ENCODE measurements around the gene KIF27.
"Not testable (repeated sequence)": the region's sequence is repeated elsewhere in the genome, so short reads cannot be mapped to it uniquely, and the experiment has no call there.

KIF27 gene

DNA sequence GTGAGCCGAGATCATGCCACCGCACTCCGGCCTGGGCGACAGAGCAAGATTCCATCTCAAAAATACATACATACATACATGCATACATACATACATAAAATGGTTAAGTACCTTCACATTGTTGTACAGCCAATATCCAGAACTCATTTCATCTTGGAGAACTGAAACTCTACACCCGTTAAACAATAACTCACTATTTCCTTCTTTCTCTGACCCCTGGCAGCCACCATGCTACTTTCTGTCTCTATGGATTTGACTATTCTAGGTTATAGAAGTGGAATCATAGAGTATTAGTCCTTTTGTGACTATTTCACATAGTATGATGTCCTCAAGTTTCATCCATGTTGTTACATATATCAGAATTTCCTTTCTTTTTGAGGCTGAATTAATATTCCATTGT is 9.6 kb upstream of the KIF27 start:
- no peak for DNase-seq (ENCODE audit: low read depth)

DNA sequence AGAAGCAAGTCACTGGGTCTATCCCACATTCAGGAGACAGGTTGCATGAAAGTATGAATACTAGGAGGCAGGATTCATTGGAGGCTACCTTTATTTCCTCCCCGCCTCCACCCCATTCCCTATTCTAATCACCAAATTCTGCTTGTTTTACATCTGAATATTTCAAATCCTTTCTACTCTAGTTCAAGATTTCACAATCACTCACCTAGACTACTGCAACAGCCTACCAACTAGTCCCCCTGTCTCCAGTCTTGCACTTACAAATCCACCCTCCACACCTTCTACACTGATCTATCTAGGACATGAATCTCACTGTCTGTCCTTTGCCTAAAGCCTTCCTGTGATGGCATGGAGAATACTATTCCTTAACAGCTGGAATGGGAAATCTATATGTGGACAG is 6.4 kb upstream of the KIF27 start:
- no peak for DNase-seq (ENCODE audit: low read depth)

DNA sequence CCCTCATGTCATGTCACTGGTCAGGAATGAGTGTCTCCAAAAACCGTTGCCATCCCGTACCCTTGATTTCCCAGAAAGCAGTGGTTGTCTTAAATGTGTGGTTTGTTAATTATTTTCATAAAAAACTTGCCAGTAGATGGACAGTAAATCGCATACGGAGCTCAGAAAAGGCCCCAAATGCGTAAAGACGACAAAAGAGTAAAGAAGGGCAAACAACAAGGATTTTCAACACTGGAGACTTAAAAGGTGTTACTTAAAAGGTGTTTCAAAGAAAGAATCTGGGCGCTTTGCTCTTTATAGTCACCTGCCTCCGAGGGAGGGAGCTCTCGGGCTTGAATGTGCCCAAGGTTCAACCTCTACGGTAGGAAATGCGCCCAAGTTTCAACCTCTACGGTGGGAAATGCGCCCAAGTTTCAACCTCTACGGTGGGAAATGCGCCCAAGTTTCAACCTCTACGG is 734 bp downstream of the KIF27 start:
- DNase-seq (ENCODE audit: low read depth), result no peak

DNA sequence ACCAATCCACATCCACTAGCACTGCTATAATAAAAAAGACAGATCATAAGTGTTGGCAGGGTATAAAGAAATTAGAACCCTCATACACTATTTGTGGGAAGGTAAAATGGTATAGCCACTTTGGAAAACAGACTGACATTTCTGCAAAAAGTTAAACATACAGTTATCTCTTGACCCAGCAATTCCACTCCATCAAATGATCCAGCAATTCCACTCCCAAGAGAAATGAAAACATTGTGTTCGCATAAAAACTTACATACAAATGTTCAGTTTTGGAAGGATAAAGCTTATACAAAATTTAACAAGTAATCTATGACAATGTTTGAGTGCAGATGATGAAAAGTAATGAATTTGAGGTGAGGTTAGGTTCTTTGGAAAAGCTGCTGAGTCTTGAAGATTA is 2.1 kb downstream of the KIF27 start:
- no peak for DNase-seq (ENCODE audit: low read depth)

DNA sequence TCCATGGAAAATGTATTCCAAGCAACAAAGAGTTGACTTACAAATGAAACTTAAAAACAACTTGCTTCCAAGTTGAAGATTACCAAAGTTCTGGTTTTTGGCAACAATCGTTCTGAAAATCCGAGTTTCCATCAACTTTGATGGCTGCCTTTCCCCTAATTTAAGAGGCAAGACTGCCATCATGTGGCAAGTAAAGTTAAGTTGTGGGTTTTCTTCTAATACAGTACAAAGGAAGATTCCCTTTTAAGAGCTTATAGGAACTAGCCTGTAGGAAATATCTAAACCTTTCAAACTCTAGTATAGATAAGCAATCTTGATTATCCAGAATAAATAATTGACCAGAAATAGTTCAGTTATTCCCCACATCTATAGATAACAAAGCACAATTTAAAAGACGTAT is 9.0 kb downstream of the KIF27 start:
- not testable (repeated sequence) for DNase-seq (ENCODE audit: low read depth)

DNA sequence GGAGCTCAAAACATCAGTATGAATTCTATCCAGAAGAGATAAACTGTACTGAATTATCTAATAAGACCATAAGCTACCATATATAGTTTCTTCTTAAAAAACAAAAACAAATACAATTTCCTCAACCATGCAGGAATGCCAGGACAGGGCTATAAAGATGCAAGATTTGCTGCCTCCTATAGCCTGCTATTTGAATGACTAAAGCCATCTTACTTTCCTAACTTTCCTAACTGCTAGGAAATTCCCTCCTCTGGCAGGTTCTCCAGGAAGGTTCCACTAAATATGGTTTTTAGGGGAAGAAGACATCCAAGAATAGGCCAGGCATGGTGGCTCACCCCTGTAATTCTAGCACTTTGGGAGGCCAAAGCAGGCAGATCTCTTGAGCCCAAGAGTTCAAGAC is 15.1 kb downstream of the KIF27 start:
- DNase-seq (ENCODE audit: low read depth), result no peak

DNA sequence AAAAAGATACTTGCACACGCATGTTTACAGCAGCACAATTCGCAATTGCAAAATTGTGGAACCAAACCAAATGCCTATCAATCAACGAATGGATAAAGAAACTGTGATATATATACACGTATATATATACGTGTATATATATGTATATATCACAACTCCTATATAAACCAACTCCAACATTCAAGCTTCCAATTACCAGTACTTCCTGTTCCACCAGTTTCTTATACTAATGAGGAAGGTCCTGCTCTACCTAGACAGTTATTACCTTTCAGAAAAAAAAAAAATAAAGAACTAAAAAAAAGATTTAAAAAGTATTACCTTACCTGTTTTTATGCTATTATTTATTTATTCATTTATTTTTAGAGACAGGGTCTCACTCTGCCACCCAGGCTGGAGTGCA is 20.6 kb downstream of the KIF27 start:
- DNase-seq (ENCODE audit: low read depth), result not testable (repeated sequence)

DNA sequence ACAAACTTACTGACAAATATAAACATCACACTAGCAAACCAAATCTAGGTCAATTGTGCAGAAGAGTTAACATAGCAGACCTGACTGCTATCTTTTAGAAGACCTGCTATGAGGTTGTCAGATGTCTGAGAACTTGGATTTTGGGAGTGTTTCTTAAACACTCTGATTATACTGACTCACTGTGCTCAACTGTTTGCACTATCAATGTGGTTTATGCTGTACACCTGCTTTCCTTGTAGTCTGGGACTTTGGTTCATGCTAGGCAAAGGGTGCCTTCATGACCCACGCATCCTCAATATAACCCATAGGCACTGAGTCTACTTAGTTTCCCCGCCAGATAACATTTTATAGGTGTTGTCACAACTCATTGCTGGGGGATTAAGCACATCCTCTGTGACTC is 26.9 kb downstream of the KIF27 start:
- not testable (repeated sequence) for DNase-seq (ENCODE audit: low read depth)

DNA sequence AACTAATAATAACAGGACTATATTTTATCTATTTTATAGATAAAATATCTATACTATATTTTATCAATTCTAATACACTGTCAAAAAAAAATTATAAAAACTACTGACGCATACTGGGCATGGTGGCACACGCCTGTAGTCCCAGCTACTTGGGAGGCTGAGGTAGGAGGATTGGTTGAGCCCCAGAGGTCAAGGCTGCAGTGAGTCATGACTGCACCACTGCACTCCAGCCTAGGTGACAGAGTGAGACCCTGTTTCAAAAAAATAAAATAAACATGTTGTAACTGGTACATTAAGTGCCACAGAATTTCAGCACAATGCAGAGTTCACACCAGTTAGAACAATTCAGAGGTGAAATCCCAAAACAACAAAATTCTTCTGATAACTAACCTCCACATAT is 34.7 kb downstream of the KIF27 start:
- DNase-seq (ENCODE audit: low read depth), result not testable (repeated sequence)

DNA sequence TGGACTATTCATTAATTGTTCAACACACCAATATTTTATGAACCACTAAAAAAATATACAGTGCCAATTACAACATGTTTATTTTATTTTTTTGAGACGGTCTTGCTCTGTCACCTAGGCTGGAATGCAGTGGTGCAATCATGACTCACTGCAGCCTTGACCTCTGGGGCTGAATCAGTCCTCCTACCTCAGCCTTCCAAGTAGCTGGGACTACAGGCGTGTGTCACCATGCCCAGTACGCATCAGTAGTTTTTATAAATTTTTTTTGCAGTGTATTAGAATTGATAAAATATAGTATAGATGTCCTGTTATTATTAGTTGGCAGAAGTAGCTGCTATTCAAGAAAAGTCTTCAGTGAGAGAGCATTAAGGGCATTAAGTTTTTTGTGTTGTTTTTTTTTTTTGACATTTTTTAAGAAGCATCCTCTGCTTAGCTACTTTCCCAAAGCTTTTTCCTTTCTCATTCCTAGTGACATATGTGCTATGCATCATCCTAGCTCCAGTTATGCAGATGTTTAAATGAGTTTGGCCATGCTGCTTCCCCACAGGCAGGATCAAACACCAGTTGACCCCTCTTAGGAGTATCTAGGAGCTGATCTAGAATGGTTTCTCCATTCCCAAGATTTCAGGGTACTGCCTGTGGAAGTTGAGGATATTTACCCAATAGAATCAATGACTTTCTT is 35.5 kb downstream of the KIF27 start:
- DNase-seq (ENCODE audit: low read depth), result not testable (repeated sequence)

DNA sequence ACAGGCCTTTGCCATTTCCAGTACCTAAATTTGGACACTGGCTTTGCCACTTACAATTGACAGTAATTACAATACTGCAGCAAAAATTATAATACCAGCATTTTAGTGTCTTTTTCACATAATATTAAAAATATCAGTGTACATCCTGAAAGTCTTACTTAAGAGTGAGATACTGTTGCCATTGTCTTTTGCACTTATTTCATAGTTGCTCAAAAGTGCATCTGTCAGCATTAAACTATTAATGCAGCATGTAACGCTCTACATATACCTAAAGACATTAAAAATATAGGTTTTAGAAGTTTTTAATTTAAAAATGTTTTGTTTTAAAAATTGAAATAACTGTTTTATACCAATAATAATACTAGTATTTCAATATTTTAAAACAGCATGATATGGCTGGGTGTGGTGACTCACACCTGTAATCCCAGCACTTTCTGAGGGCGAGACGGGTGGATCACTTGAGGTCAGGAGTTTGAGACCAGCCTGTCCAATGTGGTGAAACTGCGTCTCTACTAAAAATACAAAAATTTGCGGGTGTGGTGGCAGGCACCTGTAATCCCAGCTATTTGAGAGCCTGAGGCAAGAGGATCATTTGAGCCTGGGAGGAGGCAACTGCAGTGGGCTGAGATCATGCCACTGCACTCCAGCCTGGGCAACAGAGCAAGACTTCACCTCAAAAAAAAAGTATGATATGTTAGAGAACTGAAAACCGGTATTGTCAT is 39.4 kb downstream of the KIF27 start:
- DNase-seq (ENCODE audit: low read depth), result not testable (repeated sequence)

DNA sequence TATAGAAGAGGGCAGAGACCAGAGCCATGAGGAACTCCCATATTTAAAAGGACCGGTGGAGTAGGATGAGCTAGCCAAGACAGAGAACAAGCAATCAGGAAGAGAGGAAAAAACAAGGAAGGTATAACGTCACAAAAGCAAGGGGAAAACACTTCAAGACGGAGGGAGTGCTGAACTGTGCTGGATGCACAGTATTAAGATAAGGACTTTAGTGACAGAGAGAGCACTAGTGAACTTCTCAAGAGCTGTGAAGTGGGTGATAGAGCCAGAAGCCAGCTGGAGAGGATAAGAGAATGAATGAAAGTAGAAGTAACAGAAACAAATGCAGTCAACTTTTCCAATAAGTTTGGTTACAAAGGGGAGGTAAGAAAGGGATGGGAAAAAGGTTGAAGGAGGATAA is 45.7 kb downstream of the KIF27 start:
- DNase-seq (ENCODE audit: low read depth), result not testable (repeated sequence)

DNA sequence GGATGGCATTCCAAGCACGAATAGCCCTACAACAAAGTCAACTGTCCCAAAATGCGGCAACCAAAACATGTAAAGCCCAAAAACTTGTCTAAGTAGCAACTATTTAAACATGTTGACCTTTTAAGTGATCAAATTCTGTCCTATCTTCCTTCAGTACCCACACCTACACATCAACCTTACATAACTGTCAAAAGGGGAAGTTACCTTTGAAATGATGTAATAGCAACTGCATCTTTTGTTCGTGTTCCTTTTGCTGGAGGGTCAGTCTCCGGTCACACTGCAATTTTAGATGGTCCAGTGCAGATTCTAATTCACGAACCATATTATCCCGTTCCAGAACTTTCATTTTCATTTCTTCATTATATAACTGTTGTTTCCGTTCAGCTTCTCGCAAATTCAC is 71.3 kb downstream of the KIF27 start:
- not testable (repeated sequence) for DNase-seq (ENCODE audit: low read depth)

DNA sequence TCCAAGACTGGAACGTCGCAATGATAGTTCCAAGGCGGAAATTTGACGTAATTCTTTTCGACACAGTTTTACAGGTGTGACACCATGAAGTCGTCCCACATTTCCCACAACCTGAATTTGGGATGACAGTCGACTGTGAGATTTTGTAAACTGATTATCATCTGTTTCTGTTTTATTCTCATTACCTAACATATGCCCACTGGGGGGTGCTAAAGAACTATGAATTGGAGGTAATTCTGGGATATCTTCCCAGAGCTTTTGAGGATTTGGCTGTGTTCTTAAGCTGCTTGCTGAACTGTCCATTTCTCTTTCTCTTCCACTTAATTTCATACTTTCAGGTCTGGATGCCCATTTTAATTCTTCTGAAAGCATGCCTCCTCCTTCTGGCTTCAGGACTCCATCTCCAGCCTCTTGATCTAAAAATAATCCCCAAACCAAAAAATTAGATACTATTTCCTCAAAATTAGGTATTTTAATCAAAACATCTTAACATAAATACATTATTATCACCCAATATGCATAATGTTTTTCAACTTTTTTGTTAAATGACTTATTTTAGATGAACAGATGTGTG is 84.1 kb downstream of the KIF27 start:
- DNase-seq (ENCODE audit: low read depth), result not testable (repeated sequence)

DNA sequence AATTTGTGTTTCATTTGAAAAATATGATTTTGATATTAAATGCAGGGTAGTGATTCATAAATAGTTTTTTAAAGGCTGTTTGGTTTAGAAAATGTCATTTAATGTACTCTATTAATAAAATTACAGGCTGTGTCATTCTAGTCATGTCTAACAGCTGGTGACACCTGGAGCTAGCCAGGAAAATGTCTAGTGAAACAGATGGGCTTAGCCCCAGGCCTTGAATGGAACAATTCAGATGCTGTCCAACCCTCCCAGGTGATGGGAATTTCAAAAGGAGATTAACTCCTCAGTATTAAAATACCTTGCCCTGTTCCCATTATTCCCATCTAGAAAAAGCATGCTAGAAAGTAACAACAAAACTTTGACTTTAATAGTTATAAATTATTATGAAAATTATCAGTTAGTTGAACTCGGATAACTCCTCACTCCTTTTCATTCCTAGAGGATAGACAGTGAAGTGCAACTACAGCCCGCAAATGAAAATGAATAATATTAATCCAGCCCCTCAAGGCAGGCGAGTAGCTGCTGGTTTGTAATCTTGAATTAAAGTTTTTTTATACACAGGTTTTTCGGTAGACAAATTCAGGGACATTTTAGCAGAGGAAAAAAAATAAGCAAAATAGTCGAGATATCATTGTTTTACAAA is 90.7 kb downstream of the KIF27 start:
- not testable (repeated sequence) for DNase-seq (ENCODE audit: low read depth)

DNA sequence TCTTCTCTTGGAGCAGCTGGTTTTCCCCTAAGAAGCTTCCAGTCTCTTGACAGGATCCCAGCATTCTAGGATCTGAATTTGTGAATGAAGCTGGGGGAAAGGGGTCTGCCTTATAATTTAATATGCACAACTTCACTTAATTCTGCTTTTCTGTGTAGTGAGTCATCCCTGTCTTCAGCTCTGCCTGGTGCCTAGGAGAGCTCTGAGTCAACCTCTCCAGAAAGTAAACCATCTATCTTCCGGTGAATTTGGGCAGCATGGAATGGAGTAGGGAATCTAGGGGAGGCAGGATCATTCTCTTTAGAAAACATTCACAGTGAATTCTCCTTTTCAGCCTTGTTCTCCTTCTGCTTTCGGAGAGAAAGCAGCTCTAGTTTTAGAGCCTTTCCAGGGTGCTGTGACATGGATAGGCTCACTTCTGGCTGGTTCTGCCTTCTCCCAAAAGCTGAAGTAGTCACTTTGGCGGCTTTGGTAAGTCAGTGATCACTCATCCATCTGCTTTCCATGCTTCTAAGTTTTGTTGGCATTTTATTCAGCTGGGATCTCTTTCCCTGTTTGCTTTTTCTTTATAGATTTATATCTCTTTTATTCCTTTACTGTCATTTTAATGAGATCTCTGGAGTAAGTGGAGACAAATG is 96.1 kb downstream of the KIF27 start:
- not testable (repeated sequence) for DNase-seq (ENCODE audit: low read depth)

DNA sequence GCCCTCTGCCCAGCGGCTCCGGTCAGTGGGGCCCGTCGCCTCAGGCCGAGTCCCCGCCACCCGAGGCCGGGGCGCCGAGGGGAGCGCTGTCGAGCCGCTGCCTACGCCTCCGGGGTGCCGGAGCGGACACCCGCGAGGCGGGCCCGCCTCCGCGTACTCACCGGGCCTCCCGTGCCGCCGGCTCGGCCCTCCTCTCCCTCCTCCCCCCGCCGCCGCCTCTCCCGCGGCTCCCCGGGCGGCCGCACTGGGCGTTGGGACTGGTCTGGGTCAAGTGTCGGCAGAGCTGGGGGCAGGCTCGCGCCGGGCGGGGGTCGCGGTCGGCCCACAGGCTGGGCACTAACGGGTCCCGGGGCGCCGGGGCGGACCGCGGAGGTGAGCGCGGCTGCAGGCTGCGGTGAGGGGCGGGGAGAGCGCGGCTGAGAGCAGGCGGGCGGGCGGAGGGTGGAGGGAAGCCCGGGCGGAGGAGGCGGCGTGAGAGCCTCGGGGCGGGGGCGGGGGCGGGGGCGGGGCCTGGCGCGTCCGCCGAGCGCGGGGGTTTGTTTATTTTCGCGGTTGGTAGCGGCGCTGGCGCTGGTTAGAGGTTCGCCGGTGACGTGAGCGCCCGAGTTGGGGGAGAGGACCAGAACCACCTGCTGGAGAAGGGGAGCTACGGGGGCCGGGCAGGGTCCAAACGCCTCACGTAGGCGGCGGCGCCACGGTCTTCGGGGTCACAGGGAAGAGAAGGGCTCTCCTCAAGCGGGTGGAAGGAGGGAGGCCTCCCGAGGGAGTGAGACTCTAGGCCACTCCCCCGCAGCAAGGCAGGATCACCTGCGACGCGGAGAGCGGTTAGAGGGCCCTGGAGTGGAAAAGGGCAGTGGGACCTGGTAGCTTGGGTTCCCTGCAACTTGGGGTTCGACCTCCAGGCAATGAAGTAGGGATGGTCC is 103.6 kb downstream of the KIF27 start, which contains the start of gene GKAP1:
TSS of gene GKAP1 (minus strand) at position 414 of the 923 bp plus-strand sequence. CDS start 11,252 bp downstream, outside the sequence.
- DNase-seq (ENCODE audit: low read depth), result peak; percentile 76

DNA sequence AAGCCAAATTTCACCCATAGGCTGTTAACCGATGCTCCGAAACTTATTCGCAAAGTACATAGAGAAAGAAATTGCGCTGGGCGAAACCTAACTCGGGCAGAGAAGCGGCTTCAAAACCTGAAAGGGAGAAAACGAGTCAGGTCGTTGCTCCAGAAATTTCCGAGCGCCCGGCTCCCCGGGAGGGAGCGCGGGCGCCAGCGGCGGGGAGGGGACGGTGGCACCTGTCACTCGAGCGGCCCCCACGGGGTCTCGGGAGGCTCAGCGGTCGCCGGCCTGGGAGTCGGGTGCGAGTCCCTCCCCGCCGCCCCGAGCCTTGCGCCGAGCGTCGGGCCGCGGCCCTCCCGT is 104.2 kb downstream of the KIF27 start:
- not testable (repeated sequence) for DNase-seq (ENCODE audit: low read depth)

DNA sequence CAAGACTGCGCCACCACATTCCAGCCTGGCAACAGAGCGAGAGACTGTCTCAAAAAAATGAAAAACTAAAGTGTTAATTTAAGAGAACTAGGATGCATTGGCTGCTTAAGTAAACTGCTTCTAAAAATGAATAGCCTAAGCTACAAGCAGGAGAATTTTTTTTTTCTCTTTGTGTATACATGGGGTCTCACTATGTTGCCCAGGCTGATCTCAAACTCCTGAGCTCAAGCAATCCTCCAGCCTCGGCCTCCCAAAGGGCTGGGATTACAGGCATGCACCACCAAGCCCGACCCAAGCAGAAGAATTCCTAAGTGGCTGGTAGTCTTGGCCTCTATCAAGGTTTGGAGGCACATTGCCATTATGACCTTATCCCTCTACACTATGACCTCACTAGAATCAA is 106.1 kb downstream of the KIF27 start:
- not testable (repeated sequence) for DNase-seq (ENCODE audit: low read depth)

DNA sequence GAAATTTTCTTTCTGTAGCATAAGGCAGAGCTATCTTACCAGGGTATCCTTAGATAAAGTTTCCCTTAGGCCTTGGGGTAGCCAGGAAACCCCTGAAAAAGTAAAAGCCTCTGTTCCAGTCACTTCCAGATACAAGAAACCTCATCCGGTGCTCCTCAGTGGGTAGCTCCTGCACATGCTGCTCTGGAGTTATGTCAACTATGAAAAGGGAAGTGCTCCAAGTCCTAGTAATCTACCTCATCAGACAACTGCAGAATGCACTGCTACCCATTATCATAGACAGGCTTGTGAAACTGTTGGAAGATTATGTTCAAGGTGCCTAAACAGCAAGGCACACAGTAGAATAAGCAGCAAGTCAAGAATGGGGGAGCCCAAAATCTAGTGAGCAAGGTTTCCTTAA is 112.0 kb downstream of the KIF27 start:
- DNase-seq (ENCODE audit: low read depth), result not testable (repeated sequence)

DNA sequence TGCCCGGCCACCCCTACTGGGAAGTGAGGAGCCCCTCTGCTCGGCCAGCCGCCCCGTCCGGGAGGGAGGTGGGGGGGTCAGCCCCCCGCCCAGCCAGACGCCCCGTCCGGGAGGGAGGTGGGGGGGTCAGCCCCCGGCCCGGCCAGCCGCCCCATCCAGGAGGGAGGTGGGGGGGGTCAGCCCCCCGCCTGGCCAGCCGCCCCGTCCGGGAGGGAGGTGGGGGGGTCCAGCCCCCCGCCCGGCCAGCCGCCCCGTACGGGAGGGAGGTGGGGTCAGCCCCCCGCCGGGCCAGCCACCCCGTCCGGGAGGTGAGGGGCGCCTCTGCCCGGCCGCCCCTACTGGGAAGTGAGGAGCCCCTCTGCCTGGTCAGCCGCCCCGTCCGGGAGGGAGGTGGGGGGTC is 116.8 kb downstream of the KIF27 start:
- not testable (repeated sequence) for DNase-seq (ENCODE audit: low read depth)

Measured in activated T-helper 1 cell treated with Interleukin-2 at 50 U/mL for 16 hours (primary cell).